Cardiac septum (tissue), 1 donor: ENCODE measurements around the gene DNAJC27. TPM values are rescaled to one million over a fixed set of nuclear protein-coding genes. Genes with fewer than 3 reads are reported as not detected.
"Not testable (repeated sequence)": the region's sequence is repeated elsewhere in the genome, so short reads cannot be mapped to it uniquely, and the experiment has no call there.

Source experiments
- DNase-seq: peaks from one replicate; pipeline ENCODE4 v3.0.0-alpha.2; 2020; ENCODE audit warnings: low spot score
- intact Hi-C: fragments of 100-400 bp; cut with DNase I; formaldehyde crosslinking; loops from one replicate; pipeline ENCODE4 v1.14.0; 2022
- long read RNA-seq: library from polyadenylated mRNA; unstranded; transcript quantifications from one replicate; pipeline ENCODE4 v2.0.0, GENCODE V29; 2021
- total RNA-seq: library from RNA; stranded (reverse); fragmentation: NEBNext Ultra II Directional; extraction: Animal tissue kit (Norgen Biotek cat#: 25700); gene quantifications from one replicate; pipeline ENCODE4 v1.2.1, GENCODE V29; 2021
- donor health status: DM: no; HTN: no; CAD: no.

The DNAJC27 gene
- 11.2 TPM for total RNA-seq
- long read RNA-seq, full-length matches to known transcripts = 9 of 17 reads
- long read RNA-seq, partial matches to known transcripts = 0 of 17 reads
- long read RNA-seq, other reads (novel, unspliced or antisense) = 8 of 17 reads

DNA sequence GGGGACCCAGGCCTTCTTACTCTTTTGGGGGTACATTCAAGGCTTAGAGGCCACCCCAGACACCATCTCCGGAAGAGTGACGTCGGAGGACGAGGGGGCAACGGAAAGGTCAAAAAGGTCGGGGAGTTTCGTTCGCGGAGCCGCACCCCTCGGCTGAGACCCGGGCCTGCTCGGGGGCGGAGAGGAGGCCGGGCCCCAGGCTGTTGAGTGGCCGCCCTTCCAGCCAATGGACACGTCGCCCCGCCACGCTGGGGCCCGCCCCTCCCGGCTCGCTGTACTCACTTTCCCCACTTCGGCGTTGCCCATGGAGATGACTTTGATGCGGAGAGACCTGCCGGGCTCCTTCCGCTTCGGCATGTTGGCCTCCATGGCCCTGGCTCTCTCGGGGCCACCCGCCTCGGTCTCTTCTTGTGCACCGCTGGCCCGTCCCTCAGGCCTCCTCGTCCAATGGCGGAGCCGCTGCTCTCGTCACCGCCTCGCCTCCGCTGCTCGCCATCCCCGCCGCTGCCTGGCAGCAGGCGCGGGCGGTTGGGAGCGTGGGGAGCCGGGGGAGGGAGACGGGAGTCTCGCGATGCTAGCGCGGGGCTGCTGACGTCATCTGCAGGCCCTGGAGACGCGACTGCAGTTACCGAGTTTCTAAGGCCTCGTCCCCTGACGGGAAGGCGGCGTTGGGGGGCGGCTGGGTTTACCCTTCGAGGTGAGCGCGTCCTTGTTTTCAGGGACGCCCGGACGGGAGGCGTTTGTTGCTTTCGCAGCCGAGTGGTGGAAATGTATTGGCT is at the start of gene DNAJC27:
DNAJC27 (minus strand) TSS at position 420 of the 779 bp plus-strand sequence; CDS start at position 369, 51 bp downstream.
- DNase-seq = peak; percentile 100
- intact Hi-C loops = loop anchor here (2.0 to 10.0 kb wide), 2 partner anchors 71 to 393 kb away; partner anchors contain the start of gene EFR3B

DNA sequence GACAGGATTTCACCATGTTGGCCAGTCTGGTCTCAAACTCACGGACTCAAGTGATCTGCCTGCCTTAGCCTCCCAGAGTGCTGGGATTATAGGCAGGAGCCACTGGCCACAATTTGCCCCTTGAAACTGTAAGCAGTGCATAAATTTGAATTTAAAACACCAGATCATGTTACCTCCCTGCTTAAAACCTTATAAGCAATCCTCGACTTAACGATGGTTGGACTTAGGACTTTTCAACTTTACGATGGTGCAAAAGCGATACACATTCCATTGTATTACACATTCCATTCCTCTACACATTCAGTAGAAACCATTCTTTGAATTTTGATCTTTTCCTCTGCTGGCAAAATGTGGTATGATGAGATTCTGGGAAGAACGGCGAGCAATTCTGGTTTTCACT is 46.9 kb upstream of the DNAJC27 start:
- no peak for DNase-seq
- intact Hi-C loops = no loop called here

DNA sequence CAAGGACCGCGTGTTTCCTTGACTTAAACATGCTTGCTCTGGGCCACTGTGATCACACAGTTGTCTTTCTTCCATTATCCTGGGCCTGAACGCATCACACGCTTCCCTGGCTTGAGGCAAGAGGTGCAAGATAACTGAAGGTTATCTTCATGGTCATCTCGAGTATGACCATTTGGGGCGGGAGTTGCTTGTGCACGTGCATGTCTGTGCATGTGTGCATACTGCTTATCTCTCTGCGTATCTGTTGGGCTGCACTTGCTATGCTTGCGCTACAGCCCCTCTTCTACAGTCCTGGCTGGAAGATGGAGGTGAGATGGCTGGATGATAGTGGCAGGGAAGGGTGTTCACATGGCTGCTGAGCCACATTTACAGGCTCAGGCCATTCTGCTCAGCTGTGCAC is 42.9 kb upstream of the DNAJC27 start:
- DNase-seq = no peak
- intact Hi-C loops = no loop called here

DNA sequence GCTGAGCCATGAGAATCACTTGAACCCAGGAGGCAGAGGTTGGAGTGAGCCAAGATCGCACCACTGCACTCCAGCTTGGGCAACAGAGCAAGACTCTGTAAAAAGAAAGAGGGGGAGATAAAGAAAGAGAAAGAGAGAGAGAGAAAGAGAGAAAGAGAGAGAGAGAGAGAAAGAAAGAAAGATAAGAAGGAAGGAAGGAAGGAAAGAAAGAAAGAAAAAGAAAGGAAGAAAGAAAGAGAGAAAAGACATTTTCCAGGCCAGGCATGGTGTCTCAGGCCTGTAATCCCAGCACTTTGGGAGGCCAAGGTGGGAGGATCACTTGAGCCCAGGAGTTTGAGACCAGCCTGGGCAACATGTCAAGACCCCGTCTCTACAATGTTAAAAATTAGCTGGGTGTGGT is 39.6 kb upstream of the DNAJC27 start:
- DNase-seq, intact Hi-C loops: not testable (repeated sequence)

DNA sequence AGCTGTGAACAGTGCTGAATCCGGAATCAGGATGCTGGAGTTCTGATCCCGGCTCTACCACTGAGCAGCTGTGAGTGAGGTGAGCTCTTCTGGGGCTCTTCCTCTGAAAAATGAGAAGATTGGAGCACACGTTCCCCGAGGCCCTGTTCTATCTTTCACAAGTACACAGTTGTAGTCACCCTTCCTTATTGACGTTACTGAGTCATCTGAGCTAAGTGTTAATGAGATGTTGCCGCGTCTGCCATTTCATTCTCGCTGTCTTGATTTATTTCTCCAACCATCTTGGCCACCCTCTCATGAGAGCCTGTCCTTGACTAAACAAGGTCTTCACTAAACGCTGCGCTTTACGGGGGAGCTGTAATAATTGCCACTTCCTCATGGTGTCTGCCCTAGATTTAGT is 38.2 kb upstream of the DNAJC27 start:
- intact Hi-C loops = no loop called here
- DNase-seq = no peak

DNA sequence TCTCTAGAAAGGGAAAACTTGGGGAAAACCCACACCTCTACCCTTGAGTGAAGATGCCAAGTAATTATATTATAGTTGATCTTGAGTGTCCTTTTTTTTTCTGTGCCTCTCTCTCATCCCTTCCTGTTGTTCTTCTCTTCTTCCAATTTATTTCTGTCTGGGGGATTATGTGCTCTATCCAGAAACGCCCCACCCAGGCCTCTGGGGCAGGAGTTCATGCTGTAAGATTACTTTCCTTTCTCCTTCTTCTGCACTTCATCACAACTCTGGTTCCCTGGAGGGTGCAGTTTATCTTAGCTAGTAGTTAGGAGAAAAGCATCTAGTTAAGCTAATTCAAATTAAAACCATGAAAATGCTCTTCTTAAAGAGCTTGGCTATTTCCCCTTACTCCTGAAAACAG is 30.3 kb upstream of the DNAJC27 start:
- intact Hi-C loops = no loop called here
- DNase-seq = no peak

DNA sequence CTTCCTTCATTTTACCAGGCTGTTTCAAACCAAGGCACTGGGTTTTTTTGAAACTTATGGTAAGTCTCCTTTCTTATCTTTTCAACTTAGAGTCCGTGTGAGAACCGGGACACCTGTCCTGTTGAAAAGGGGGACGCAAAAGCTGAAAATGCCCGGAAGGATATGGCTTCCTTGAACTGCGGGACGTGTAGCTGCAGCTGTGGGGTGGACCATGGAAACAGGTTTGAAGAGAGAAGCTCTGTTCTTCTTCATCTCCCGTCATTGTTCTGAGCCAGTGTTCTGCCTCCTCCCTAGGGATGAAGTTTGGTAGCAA is 29.5 kb upstream of the DNAJC27 start:
- intact Hi-C loops = no loop called here

DNA sequence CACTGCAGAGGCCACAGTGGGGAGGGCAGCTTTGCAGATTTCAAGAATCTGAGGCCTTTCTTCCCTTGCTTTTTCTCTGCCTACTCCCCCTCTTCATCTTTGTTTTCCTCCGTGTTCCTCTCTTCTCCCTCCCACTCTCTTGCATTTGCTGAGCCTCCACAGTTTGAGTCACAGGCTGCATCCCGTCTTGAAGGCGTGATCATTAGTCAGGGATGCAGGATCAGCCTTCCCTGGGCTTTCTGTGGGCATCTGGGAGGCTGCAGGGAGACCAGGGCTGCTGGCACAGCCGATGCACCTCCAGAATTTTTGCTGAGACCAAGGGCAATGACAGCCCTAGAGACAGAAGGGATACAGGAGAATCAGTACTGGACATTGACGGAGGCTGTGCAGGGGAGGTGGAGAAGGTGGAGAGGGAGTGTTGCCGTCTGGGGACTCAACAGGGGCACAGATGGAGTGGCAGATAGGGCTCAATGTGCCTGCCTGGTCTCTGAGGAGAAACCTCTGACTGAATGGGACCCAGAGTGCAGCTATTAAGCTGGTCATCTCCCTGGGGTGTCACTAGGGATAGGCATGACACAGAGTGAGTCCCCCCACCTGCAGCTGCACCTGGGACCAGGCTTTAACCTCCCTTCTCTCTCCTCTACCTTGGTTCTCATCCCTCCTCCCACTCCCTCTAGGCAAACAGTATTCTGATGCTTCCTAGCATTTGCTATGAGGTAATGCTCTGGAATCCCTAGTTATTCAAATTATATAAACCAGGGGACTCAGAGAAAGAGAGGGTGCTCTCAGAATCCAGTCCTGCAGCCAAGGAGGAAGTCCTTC is 29.0 kb upstream of the DNAJC27 start:
- intact Hi-C loops = no loop called here

More for the DNA sequence above, 29.5 kb upstream of the DNAJC27 start:
- no peak for DNase-seq

DNA sequence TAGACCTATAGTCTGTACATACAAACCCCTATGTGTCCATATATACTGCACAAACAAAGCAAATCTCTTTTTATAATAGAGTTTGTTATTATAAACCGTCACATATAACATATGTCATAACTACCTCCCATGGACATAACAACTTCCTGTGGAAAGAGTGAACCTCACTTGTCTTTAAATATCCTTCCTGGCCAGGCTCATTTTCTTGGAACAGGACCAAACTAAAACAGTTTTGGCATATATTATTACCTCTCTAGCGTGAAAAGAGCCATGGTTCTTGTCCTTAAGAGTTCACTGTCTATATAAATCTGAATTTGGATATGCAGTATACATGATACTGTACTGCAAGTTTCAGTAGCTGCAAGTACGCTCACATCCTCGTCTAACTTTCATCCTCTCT is 28.3 kb upstream of the DNAJC27 start:
- DNase-seq = no peak

More for the DNA sequence above, 29.0 kb upstream of the DNAJC27 start:
- no peak for DNase-seq

DNA sequence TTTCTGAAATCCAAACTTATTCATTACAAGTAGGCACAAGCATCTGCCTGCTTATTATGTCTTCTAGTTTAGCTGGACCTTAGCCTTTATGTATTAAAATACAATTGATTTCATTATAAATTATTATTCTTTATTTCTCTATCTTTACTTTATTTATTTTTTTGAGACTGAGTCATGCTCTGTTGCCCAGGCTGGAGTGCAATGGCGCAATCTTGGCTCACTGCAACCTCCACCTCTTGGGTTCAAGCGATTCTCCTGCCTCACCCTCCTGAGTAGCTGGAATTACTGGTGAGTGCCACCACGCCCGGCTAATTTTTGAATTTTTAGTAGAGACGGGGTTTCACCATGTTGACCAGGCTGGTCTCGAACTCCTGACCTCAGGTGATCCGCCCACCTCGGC is 27.3 kb upstream of the DNAJC27 start:
- DNase-seq, intact Hi-C loops: not testable (repeated sequence)

More for the DNA sequence above, 28.3 kb upstream of the DNAJC27 start:
- intact Hi-C loops = no loop called here

DNA sequence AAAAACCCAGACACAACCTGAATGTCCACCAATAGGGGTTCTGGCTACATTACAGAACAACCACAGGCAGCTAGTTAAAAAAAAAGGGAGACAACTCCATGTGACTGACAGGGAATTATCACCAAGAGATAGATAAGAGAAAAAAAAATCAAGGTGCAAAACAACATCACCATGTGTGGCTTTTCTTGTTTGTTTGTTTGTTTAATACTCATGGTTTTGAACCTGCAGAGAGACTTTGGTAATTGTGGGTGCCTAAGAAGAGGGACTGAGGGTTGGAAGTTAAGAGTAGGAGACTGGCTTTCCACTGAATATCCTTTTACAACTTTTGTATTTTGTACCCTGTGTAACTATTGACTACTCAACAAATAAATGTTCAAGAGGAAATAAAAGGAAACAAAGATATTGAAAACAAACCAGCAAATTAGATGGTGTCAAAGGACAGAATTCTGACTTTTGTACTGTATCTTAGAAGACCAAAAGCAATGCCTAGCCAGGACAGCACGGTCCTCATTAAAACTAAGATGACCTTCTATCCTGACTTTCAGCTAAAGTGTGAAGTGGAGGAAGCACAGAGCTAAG is 22.5 kb upstream of the DNAJC27 start:
- DNase-seq = no peak
- intact Hi-C loops = no loop called here

DNA sequence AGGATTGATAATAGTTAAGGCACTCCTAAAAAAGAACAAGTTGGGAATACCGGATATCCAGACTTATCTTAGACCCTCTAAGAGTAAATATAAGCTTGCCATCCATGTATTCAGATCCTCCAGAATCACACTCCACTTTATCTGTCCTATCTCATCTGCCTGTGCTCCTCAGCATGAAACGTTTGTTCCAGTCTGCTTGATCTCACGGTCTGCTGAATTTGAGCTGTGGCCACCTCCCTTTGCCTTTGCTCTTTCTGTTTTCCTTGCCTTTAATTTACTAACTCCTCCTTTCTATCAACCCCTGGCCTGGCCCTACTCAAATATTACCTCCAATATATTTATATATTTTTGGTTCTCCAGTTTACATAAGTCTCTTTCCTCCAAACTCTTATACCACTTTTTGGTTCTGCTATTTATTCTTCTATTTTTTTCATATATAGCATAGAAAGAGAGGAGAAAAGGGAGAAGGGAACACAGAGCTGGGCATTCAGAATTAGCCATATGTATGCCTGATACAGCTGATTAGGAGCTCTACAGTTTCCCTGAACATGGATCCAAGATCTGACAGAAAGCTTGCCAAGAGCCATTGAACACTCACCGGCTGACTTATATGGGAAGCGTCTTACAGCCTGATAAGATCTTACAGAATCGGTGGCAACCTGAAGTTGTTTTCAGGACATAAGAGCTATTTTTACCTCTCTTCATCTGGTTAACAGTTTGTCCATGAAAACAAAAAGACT is 21.8 kb upstream of the DNAJC27 start:
- no peak for DNase-seq
- intact Hi-C loops = no loop called here

DNA sequence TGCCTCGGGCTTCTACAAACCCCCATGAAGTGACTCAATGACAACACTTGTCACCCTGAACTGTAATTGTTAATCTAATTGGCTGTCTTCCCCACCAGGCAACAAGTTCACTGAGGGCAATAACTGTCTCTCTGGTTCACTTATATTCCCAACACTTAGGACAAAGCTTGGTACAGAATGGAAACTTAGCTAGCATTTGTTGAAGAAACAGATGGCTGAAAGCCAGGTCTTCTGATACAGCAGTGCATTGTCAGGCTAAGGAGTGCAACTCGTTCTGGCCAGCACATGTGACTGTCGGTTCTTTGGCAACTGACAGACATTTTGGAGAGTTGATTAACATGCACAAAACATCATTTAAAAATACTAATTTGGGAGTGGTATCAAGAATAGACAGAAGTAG is 14.6 kb upstream of the DNAJC27 start:
- intact Hi-C loops = loop anchor here (5.0 kb wide), 1 partner anchor 76 kb away; no protein-coding TSS in a partner anchor
- no peak for DNase-seq

DNA sequence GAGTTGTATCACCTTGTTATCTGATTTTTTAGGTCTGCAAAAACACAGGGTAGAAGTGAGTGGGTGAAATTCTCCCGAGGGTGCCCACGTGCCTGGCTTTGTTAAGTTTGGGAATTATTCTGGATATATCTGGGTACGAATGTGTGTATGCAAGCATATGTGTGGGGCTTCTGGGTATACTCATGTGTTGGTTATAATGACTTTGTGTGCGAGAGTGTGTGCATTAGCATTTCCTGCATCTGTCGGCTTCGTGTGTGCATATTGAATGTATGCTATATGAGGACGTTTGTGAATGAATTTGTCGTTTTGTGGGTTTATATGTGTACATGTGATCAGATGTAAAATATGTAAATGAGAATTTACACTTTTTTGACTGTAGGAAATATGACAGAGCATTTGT is 13.8 kb upstream of the DNAJC27 start:
- DNase-seq = no peak

DNA sequence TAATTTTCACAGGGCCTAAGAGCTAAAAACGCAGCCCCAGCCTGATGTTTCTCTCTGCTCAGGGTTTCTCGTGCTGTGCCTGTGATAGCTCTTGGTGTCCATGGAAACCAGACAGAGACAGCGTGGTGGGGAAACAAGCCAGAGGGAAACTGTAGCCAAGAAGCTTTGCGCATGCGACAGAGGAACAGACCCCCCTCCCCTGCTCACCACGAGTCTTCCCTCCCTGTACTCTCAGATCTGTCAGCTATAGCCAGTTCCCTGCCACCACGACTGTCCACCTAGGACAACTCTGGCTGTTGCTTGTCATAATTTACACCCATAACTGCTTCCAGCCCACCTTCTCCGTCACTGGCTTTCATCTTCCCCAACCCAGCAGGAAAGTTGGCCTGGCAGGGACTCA is 13.2 kb upstream of the DNAJC27 start:
- intact Hi-C loops = loop anchor here (5.0 kb wide), 1 partner anchor 77 kb away; no protein-coding TSS in a partner anchor
- DNase-seq = peak; percentile 77

More for the DNA sequence above, 13.8 kb upstream of the DNAJC27 start:
- intact Hi-C loops = loop anchor here (5.0 kb wide), 1 partner anchor 77 kb away; no protein-coding TSS in a partner anchor

DNA sequence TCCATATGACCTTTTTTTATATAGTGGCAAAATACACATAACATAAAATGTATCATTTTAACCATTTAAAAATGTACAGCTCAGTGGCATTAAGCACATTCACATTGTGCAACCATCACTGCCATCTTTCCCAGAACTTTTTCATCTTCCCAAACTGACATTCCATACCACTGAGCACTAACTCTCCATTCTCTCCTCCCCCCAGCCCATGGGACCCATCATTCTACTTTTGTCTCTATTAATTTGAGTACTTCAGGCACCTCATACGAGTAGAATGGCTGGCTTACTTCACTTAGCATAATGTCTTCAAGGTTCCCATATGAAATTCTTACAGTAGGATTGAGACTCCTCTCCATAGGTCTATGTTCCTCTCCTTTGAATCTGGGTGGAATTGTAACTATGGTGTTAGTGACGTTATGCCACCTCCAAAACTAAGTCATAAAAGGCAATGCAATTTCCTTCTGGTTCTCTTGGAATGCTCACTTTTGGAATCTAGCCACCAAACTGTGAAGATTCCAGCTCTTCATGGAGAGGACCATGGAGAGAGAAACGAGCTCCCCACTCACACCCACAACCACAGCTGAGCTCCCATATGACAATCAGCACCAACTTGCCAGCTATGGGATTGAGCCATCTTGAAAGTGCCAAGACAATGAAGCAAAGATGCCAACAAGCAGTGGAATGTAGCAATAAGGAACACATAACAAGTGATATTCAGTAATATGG is 9.8 kb upstream of the DNAJC27 start:
- intact Hi-C loops = no loop called here
- DNase-seq = no peak

DNA sequence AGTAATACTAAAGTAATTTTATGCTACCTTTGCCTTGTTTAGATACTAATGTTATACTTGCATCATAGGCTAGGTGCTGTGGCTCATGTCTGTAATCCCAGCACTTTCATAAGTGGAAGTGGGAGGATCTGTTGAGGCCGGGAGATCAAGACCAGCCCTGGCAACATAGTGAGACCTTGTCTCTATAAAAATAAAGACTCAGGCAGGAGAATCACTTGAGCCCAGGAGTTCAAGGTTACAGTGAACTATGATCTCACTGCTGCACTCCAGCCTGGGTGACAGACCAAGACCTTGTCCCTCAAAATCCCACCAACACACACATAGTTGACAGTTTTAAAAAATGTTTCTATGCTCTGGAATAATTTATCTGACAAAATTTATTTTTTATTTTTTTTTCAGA is 6.9 kb upstream of the DNAJC27 start:
- DNase-seq = no peak
- intact Hi-C loops = loop anchor here (5.0 to 10.0 kb wide), 2 partner anchors 219 to 386 kb away; no protein-coding TSS in a partner anchor

DNA sequence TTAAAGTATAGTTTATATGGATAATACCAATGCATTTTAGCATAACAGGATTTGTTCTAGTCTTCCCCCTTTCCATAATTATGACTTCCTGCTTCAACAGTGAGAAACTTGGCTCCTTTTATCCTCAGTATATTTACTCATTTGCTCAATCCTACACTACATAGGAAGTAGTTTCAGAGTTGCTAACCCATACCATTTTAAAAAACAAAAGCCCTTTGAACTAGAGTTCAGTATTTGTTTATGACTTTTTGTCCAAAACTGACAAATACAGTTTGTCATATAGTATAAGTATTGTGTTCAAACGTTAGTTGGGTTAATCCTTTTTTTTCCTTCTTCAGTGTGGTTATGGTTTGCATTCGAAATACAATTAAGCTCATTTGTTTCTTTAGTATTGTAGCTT is 5.9 kb upstream of the DNAJC27 start:
- intact Hi-C loops = loop anchor here (5.0 to 10.0 kb wide), 2 partner anchors 220 to 387 kb away; no protein-coding TSS in a partner anchor
- DNase-seq = no peak
